ENCODE results near the gene NANOGP8. TPM values are rescaled to one million over a fixed set of nuclear protein-coding genes. Genes with fewer than 3 reads are reported as not detected.

NANOGP8 gene
- total and polyA plus RNA-seq, 12 donors, result 0.44 to 0.64 (median 0.52) TPM; not detected in 9

- no peaks in the 10 kb centered on the region for H3K36me3 ChIP-seq
- H3K4me3 ChIP-seq, result no peak overlapping the region
- intact Hi-C loops (cut with DNase I), result no loop called here
- H3K4me1 ChIP-seq, result no peaks in the 10 kb centered on the region
- no peak for TF ChIP-seq CTCF (IDR thresholded peaks at IDR 0.05)
- no peak overlapping the region for H3K27ac ChIP-seq
- H3K27me3 ChIP-seq, result no peaks in the 10 kb centered on the region
- no peak for ATAC-seq
- peaks cover 0 to 8% (median 0%) of the 10 kb centered on the region in 11 donors for H3K9me3 ChIP-seq
- 67 to 71% methylated on average over 1 of the region's 1 CpG for WGBS, 2 donors
- DNase-seq, result no peak
Observed at GRCh38 chr15:35127717-35128116, 42.6 kb upstream of the NANOGP8 start.

- no peak overlapping the region for H3K4me3 ChIP-seq
- no peaks in the 10 kb centered on the region for H3K4me1 ChIP-seq
- TF ChIP-seq CTCF (IDR thresholded peaks at IDR 0.05), result no peak
- intact Hi-C loops (cut with DNase I), result no loop called here
- no peak overlapping the region for H3K27ac ChIP-seq
- no peak for DNase-seq
- H3K9me3 ChIP-seq, result peaks cover 0 to 8% (median 0%) of the 10 kb centered on the region in 11 donors
- H3K27me3 ChIP-seq, result no peaks in the 10 kb centered on the region
- WGBS, 2 donors, result 85 to 86% methylated on average over 1 of the region's 1 CpG
- H3K36me3 ChIP-seq, result no peaks in the 10 kb centered on the region
- no peak for ATAC-seq
Observed at GRCh38 chr15:35126236-35126635, 41.1 kb upstream of the NANOGP8 start.

- DNase-seq, result no peak
- H3K9me3 ChIP-seq, result peaks cover 0 to 8% (median 0%) of the 10 kb centered on the region in 11 donors
- intact Hi-C loops (cut with DNase I), result no loop called here
- H3K36me3 ChIP-seq, result no peaks in the 10 kb centered on the region
- no peak for TF ChIP-seq CTCF (IDR thresholded peaks at IDR 0.05)
- H3K27me3 ChIP-seq, result no peaks in the 10 kb centered on the region
- H3K4me3 ChIP-seq, result no peak overlapping the region
- no peaks in the 10 kb centered on the region for H3K4me1 ChIP-seq
- H3K27ac ChIP-seq, result no peak overlapping the region
- no peak for ATAC-seq
Observed at GRCh38 chr15:35123743-35124142, 38.6 kb upstream of the NANOGP8 start.

GRCh38 chr15:35121611-35122359 is 36.7 kb upstream of the NANOGP8 start:
- Histone ChIP-seq H3K27me3 (no peaks in the 10 kb centered on the region), H3K27ac (no peak overlapping the region), H3K4me1 (no peaks in the 10 kb centered on the region), H3K4me3 (no peak overlapping the region), H3K36me3 (no peaks in the 10 kb centered on the region), H3K9me3 (peaks cover 0 to 8% (median 0%) of the 10 kb centered on the region in 11 donors)
- TF ChIP-seq CTCF (IDR thresholded peaks at IDR 0.05), result no peak
- ATAC-seq (no peak), DNase-seq (no peak)
- 94 to 95% methylated on average over 47 of the region's 47 CpGs for WGBS, 2 donors
- intact Hi-C loops (cut with DNase I), result no loop called here

Data from heart right ventricle (tissue), 16 donors.